HG03097 (cell line): Measurements from ENCODE around the gene POLR2J.

Source experiments
- ATAC-seq: cut with Tn5 transposase; IDR thresholded peaks from one replicate; pipeline ENCODE4 v1.9.1; 2021; ENCODE audit not compliant: unreplicated experiment, low FRiP score

POLR2J gene

DNA sequence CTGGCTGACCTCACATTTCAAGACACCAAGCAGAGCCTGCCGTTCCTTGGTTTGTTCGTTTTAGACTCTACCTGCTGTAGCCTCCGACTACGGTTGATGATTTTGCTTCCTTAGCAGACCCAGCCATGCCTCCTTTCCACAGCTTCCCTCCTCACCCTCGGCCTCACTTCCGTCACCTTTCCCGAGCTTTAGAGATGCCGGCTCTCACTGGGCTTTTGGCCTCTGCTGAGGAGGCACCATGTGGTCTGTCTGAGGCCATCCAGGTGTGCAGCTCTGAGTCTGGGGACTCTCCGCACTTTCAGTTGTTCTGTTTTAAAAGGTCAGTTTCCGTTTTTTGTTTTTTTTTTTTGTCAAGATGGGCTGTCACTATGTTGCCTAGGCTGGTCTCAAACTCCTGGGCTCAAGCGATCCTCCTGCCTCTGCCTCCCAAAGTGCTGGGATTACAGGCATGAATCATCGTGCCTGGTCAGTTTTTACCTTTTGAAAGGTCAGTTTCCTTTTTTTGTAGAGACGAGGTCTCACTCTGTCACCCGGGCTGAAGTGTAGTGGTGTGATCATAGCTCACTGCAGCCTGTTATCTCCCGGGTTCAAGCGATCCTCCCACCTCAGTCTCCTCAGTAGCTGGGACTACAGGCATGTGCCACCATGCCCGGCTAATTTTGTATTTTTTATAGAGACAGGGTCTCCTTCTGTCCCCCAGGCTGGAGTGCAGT, 33.6 kb downstream of the POLR2J start:
- ATAC-seq: no peak

- ATAC-seq: no peak
Measured at GRCh38 chr7:102439963-102440795, 38.5 kb downstream of the POLR2J start.

DNA sequence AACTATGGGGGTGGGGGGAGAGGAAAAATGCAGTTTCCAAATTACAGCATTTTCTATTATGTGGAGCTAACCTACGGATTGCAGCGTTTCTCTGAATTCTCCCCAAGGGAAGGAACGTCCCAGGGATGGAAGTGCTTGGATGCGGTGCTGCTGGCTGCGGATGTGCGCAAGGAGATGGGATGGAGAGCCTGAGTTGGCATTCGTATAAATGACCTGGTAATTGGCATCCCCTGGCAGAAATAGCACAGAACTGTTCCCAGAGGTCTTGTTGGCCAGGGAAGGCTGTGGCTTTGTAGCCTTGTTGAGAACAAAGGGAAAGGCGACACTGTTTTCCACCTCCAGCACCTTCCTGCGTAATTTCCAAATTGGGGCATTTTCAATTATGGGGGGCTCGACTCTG, 42.6 kb downstream of the POLR2J start:
- no peak for ATAC-seq

DNA sequence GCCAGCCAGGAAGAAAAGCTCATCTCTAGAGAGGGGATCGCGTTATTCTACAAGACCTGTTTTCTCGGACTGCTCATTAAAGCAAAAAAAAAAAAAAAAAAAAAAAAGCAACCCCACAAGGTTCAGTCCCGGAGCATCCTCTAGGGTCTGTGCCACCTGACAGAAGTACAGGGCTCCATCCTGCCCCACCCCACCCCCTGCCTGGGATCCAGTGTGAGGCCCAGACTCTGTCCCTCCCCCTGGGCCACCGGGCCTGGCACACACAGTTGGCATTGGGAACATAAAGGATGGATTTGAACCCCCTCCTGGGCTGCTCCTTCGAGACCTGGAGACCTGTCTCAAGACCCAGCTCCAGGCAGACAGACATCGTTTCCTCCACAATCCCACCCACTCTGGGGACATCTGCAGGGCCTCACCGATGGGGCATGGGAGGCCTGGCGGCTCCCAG, 44.7 kb downstream of the POLR2J start:
- no peak for ATAC-seq

DNA sequence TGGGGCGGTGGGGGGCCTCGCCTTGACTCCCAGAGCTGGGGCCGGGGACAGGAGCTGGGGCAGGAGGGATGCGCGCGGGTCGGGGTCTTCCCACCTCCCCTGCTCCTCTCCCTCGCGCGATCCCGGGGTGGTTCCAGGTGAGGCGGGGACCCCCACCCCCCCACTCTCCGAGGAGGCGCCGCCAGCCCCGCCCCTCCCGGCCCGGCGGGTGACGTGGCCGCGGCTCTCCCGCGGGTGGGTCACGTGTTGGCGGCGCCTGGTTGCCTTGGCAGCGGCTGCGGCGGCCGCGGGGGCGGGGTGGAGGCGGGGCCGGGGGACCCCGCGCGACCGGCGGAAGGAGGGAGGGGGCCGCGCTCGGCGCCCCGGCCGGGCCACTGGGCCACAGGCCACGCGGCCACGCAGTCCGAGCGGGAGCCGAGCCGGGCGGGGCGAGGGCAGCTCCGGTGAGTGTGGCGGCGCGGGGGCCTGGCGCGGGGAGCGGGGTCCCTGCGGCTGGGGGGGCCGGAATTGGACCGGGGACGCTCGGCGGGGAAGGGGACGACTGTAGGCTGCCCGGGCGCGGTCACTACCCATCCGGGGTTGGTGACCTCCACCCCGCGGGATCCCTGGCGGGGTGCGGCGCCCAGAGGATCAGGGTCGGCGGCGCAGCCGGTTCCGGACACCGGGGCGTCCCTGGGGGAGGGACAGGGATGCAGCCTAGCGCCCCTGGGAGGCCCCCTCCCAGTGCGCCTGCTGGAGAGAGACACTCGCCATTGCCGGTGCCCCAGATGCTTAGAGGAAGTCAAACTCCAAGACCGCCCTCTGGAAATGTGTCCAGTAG, 45.3 kb downstream of the POLR2J start, which contains the start of gene ORAI2:
ORAI2 (plus strand) TSS at position 357 of the 820 bp plus-strand sequence. CDS start 5,382 bp downstream, outside the sequence.
- peak; percentile 51 for ATAC-seq

DNA sequence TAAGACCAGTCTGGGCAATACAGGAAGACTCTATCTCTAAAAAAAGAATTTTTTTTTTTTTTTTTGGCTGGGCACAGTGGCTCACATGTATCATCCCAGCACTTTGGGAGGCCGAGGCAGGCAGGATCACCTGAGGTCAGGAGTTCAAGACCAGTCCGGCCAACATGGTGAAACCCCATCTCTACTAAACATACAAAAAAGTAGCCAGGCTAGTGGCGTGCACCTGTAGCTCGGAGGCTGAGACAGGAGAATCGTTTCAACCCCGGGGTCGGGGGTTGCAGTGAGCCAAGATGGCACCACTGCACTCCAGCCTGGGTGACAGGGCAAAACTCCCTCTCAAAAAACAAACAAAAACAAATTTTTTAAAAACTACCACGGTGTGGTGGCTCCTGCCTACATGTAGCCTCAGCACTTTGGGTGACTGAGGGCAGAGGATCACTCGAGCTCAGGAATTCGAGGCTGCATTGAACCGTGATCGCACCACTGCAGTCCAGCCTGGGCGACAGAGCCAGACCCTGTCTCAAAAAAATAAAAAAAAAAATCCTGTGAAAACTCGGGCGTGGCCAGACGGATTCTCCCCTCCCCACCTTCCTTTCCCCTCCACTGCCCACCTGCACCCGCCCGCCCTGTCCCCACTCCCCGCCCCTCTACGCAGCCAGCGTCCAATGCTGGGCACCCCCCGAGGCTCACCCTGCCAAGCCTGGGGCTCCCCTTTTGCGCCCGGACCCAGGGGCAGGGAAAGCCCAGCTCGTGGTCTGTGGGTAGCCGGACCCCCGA, 46.1 kb downstream of the POLR2J start:
- ATAC-seq: peak; percentile 20

DNA sequence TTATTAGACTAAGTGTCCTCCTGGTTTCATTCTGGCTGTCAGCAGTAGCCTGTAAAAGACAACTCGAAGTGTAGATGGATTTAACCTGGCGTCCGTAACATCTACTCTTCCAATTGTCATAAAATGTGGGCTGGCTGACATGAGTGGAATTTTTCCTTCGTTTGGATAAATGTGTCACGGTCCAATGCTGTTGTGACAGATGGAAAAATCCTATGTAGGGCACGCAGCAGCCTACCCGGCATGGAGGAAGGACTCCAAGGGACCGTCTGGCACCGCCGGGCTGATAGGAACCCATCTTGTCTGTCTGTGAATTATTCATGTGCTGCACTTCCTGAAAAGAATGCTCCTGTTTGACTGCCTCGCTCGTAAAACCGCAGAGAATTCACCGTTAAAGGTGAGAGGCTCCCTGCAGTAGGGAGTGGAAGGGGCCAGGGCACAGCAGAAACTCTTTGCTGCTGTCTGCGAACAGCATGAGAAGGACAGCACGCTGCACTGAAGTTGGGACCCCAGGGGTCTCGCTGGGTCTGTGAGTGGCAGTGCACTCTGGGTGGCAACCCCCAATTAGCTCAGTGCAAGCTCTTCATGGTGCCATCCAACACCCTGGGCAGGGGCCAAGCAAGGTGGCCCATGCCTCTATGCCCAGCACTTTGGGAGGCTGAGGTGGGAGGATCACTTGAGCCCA, 47.0 kb downstream of the POLR2J start:
- no peak for ATAC-seq

- no peak for ATAC-seq
Measured at GRCh38 chr7:102429141-102429899, 49.4 kb downstream of the POLR2J start.

GRCh38 chr7:102427019-102427405, 51.7 kb downstream of the POLR2J start:
- ATAC-seq: no peak

- ATAC-seq: peak; percentile 54
Measured at GRCh38 chr7:102426268-102427018, 52.3 kb downstream of the POLR2J start.

- peak; percentile 54 for ATAC-seq
Measured at GRCh38 chr7:102425639-102426267, 53.0 kb downstream of the POLR2J start.

GRCh38 chr7:102424787-102425218, 53.9 kb downstream of the POLR2J start:
- no peak for ATAC-seq

- ATAC-seq: no peak
Measured at GRCh38 chr7:102424129-102424551, 54.6 kb downstream of the POLR2J start.
